ENCODE measurements around the gene EIF4ENIF1. TPM values are rescaled to one million over a fixed set of nuclear protein-coding genes. Genes with fewer than 3 reads are reported as not detected.

EIF4ENIF1 gene
- total RNA-seq, 1 donor from 2014 or later = 44.4 TPM

- Mint-ChIP-seq H3K9me3 (no peaks in the 10 kb centered on the region), H3K4me3 (no peak overlapping the region), H3K27me3 (ENCODE audit: low read depth) (no peaks in the 10 kb centered on the region), H3K4me1 (no peaks in the 10 kb centered on the region), H3K27ac (no peak overlapping the region), H3K36me3 (peaks cover 20% of the 10 kb centered on the region)
- DNase-seq (ENCODE audit: low spot score in 2 of 2, unreplicated experiment in 2 of 2) = no peak
- TF ChIP-seq CTCF (IDR thresholded peaks at IDR 0.05; ENCODE audit: unreplicated experiment) = no peak
Observed at GRCh38 chr22:31451709-31452571, 37.7 kb downstream of the EIF4ENIF1 start.

GRCh38 chr22:31449506-31449905 is 40.1 kb downstream of the EIF4ENIF1 start:
- Mint-ChIP-seq H3K4me1 (no peaks in the 10 kb centered on the region), H3K27me3 (ENCODE audit: low read depth) (no peaks in the 10 kb centered on the region), H3K27ac (no peak overlapping the region), H3K9me3 (no peaks in the 10 kb centered on the region), H3K36me3 (peaks cover 22% of the 10 kb centered on the region), H3K4me3 (no peak overlapping the region)
- DNase-seq (ENCODE audit: low spot score in 2 of 2, unreplicated experiment in 2 of 2) = no peak
- TF ChIP-seq CTCF (IDR thresholded peaks at IDR 0.05; ENCODE audit: unreplicated experiment) = no peak

GRCh38 chr22:31448382-31448781 is 41.3 kb downstream of the EIF4ENIF1 start:
- Mint-ChIP-seq H3K9me3 (no peaks in the 10 kb centered on the region), H3K36me3 (peaks cover 23% of the 10 kb centered on the region), H3K27me3 (ENCODE audit: low read depth) (no peaks in the 10 kb centered on the region), H3K4me1 (no peaks in the 10 kb centered on the region), H3K27ac (peak overlapping the region; percentile 47), H3K4me3 (no peak overlapping the region)
- DNase-seq (ENCODE audit: low spot score in 2 of 2, unreplicated experiment in 2 of 2) = no peak
- no peak for TF ChIP-seq CTCF (IDR thresholded peaks at IDR 0.05; ENCODE audit: unreplicated experiment)

GRCh38 chr22:31447337-31447736 is 42.3 kb downstream of the EIF4ENIF1 start:
- Mint-ChIP-seq H3K4me1 (no peaks in the 10 kb centered on the region), H3K27ac (no peak overlapping the region), H3K4me3 (no peak overlapping the region), H3K9me3 (no peaks in the 10 kb centered on the region), H3K36me3 (peaks cover 29% of the 10 kb centered on the region), H3K27me3 (ENCODE audit: low read depth) (no peaks in the 10 kb centered on the region)
- no peak for DNase-seq (ENCODE audit: low spot score in 2 of 2, unreplicated experiment in 2 of 2)
- no peak for TF ChIP-seq CTCF (IDR thresholded peaks at IDR 0.05; ENCODE audit: unreplicated experiment)

GRCh38 chr22:31446767-31447166 is 42.9 kb downstream of the EIF4ENIF1 start:
- H3K27me3 Mint-ChIP-seq (ENCODE audit: low read depth) = no peaks in the 10 kb centered on the region
- H3K4me3 Mint-ChIP-seq = no peak overlapping the region
- TF ChIP-seq CTCF (IDR thresholded peaks at IDR 0.05; ENCODE audit: unreplicated experiment) = no peak
- H3K9me3 Mint-ChIP-seq = no peaks in the 10 kb centered on the region
- no peak for DNase-seq (ENCODE audit: low spot score in 2 of 2, unreplicated experiment in 2 of 2)
- no peak overlapping the region for H3K27ac Mint-ChIP-seq
- peaks cover 34% of the 10 kb centered on the region for H3K36me3 Mint-ChIP-seq
- no peaks in the 10 kb centered on the region for H3K4me1 Mint-ChIP-seq

Data from mesothelial cell of epicardium (in vitro differentiated cells).